Activated T-cell treated with anti-CD3 and anti-CD28 coated beads, Interleukin-2, amount 50 U/mL, for 4 hours (primary cell): ENCODE measurements around the gene GNGT1. TPM values are rescaled to one million over a fixed set of nuclear protein-coding genes. Genes with fewer than 3 reads are reported as not detected.
"Not testable (repeated sequence)": the region's sequence is repeated elsewhere in the genome, so short reads cannot be mapped to it uniquely, and the experiment has no call there.

ENCODE experiments used
- ATAC-seq, 2 donors: fragments of 200-7000 bp; cut with Tn5 transposase; one replicate each; pipeline ENCODE4 v1.10.0; 2021
- DNase-seq: peaks from one replicate; pipeline ENCODE4 v3.0.0-alpha.2; 2020
- H3K27me3 Mint-ChIP-seq: one replicate; pipeline ENCODE4 v1.8.0; 2021; ENCODE audit warnings: low read depth, mixed read lengths
- H3K36me3 Mint-ChIP-seq: one replicate; pipeline ENCODE4 v1.8.0; 2022; ENCODE audit warnings: mixed read lengths; ENCODE audit not compliant: insufficient read depth
- H3K4me1 Mint-ChIP-seq: one replicate; pipeline ENCODE4 v1.8.0; 2021; ENCODE audit warnings: low read depth, mixed read lengths
- H3K4me3 Mint-ChIP-seq: one replicate; pipeline ENCODE4 v1.8.0; 2021; ENCODE audit warnings: mild to moderate bottlenecking, moderate library complexity, mixed read lengths
- H3K9me3 Mint-ChIP-seq: one replicate; pipeline ENCODE4 v1.8.0; 2021; ENCODE audit warnings: mixed read lengths
- total RNA-seq, 3 donors: library from RNA; stranded (reverse); gene quantifications; one replicate each; pipeline ENCODE4 v1.2.1, GENCODE V29; 2021

GNGT1 gene
- total RNA-seq, 3 donors from 2014 or later, result not detected

DNA sequence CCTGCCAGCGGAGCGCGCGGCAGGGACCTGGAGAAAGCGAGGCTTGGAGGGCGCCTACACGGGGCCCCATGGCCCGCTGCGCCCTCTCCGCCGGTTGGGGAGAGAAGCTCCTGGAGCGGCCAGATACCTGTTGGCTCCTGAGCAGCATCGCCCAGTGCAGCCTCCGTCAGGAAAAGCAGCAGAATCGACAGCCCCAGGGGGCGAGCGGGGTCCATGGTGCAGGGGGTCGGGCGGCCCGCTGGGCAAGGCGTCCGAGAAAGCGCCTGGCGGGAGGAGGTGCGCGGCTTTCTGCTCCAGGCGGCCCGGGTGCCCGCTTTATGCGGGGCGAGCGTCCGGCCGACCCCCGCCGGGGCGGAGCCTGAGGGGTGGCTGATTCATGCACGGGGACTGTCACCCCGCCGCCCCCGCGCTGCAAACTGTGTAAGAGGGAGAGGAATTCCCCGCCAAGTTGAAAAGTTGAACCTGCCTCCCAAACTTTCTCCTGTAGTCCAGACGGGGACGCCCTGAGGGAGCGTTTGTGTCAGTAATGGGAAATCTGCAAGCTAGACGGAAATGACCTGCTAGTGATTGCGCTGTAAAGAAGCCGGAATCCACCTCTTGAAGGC is 15.8 kb upstream of the GNGT1 start, which contains the start of gene TFPI2:
Gene TFPI2, minus strand, starts transcription at position 290 of the 605 bp plus-strand sequence. Its CDS starts 75 bp downstream, at position 215.
- DNase-seq, result no peak
- Mint-ChIP-seq H3K9me3 (no peaks in the 10 kb centered on the region), H3K4me1 (peaks cover 8% of the 10 kb centered on the region), H3K36me3 (no peaks in the 10 kb centered on the region), H3K27me3 (peaks cover 44% of the 10 kb centered on the region), H3K4me3 (peak within 1 kb of the TSS; percentile 60)
- peak; percentile 58 to 70 for ATAC-seq

DNA sequence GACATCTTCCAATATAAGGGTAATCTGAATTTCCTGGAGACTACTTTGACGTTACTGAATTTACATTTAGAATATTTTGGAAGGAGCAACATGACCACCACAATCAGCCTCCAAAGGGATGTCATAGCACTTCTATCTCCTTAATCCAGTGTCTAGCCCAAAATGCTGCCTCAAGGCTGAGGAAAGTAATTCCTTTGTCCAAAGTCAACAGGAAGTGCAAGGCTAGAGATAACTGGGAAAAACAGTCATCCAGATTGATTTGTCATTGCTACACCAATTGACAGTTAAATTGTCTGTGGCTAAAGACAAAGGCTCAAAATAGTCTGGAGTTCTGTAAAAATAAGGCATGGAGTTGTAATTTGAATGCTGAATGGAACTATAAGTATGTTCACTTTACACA is 11.9 kb upstream of the GNGT1 start:
- no peaks in the 10 kb centered on the region for H3K36me3 Mint-ChIP-seq
- H3K4me3 Mint-ChIP-seq, result no peak overlapping the region
- peaks cover 8% of the 10 kb centered on the region for H3K4me1 Mint-ChIP-seq
- ATAC-seq (no peak), DNase-seq (no peak)
- H3K9me3 Mint-ChIP-seq, result no peaks in the 10 kb centered on the region
- peaks cover 27% of the 10 kb centered on the region for H3K27me3 Mint-ChIP-seq

DNA sequence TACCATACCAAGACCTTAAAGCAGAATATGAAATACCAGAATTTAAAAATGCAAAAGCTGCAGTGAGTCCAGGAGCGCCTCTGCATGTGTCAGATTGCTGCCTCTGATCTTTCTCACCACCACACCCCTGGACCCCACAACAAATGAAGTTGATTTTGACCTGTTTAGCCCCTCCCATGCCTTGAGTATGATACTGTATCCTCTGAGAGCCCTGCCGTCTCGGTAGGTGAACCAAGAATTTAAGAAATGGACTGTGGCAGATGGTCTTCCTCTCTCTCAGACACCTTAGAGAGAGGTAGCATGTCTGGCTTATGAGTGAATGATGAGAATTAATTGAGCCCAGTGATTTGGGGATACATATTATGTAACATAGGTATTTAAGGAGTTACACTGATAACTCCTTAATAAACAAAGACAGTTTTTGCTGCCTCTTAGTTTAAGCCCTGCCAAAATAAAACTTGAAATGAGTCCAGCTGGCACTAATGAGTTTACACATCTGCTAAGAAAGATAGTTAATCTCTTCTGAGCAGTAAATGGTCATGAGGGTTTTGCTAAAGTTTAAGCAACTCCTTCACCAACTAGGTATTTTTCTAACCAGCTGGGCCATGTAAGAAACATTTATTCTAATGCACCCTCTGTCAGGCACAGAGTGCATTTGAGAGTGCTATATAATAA is 11.3 kb upstream of the GNGT1 start:
- H3K4me3 Mint-ChIP-seq, result no peak overlapping the region
- ATAC-seq (no peak), DNase-seq (no peak)
- peaks cover 3% of the 10 kb centered on the region for H3K4me1 Mint-ChIP-seq
- peaks cover 23% of the 10 kb centered on the region for H3K27me3 Mint-ChIP-seq
- no peaks in the 10 kb centered on the region for H3K9me3 Mint-ChIP-seq
- H3K36me3 Mint-ChIP-seq, result no peaks in the 10 kb centered on the region

DNA sequence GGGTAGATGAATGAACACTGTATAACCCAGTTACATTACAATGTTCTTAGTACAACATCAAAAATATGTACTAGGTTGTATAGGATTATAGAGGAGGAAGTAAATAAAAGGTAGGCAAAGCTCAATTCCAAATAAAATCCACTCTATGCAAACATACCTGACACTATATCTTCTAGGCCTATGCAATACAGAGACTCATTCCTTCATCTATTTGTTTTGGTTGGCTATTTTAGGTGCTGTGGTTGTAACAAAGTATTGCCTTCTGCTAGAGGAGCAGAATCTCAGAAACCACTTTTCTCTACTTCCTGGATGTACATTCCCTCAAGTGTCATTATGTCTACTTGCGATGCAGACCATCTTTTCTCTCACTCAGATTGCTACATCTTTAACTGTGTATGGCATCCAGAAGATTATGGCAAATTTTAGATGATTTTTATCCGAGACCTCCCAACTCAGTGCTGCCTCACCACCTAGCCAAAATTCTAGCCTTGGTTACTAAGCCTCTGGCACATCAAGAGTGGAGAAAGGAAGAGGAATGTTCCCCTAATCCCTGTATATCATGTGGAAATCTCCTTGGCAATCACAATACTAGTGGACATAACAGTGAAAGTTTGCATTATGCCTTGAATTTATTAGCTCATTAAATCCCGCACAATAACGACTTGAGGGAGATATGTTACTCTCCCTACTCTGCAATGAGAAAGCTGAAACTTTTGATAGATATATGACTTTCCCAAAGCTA is 10.3 kb upstream of the GNGT1 start:
- peaks cover 17% of the 10 kb centered on the region for H3K27me3 Mint-ChIP-seq
- H3K4me3 Mint-ChIP-seq, result no peak overlapping the region
- no peaks in the 10 kb centered on the region for H3K4me1 Mint-ChIP-seq
- DNase-seq, result no peak
- ATAC-seq, result no peak
- H3K36me3 Mint-ChIP-seq, result no peaks in the 10 kb centered on the region
- no peaks in the 10 kb centered on the region for H3K9me3 Mint-ChIP-seq

DNA sequence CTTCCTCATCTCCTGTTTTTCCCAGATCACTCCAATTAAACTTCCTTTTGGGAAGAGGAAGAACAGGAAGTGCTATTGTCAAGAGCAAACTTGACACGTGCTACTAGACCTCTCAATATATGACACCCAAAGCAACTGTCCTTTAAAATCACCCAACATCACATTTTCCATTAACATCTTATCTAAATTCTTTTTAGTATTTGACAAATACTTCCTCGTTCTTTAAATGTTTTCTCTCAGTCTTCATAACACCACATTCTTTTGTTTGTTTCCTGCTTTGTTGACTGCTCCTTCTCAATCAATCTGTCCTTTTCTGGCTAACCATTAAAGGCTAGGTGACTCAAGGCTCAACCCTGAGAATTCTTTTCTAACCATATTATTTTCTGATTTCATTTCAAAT is 8.7 kb upstream of the GNGT1 start:
- Mint-ChIP-seq H3K9me3 (no peaks in the 10 kb centered on the region), H3K36me3 (no peaks in the 10 kb centered on the region), H3K4me1 (no peaks in the 10 kb centered on the region), H3K4me3 (no peak overlapping the region), H3K27me3 (peaks cover 7% of the 10 kb centered on the region)
- no peak for DNase-seq
- no peak for ATAC-seq

DNA sequence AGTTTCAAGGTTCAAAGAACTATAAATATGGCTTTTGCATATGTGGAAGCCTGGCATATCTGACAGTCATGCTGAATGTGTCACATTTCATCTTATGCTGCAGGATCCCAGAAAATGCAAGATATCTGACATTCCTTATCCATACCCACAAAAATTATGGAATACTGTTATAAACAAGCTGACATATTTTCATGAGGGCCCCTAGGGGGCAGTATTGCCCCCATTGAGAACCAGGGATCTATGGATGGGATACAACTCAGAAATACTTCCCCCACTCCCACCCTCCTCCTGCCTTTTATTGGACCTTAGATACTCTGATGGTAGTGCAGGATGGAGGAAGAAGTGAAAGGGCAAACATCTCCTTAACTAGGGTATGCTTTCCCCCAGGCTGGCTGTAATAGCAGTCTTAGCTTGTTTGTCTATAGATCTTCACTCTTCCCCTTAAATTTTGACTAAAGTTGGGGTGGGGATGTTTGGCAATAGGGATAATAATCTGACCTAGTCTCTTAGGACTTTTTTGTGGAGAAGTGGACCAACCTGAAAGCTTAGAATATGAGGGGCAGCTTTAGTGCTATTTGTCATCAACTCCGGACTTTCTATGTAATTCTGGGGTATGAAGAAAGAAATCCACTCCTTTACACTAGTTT is 3.5 kb upstream of the GNGT1 start:
- ATAC-seq, result no peak
- no peak for DNase-seq

DNA sequence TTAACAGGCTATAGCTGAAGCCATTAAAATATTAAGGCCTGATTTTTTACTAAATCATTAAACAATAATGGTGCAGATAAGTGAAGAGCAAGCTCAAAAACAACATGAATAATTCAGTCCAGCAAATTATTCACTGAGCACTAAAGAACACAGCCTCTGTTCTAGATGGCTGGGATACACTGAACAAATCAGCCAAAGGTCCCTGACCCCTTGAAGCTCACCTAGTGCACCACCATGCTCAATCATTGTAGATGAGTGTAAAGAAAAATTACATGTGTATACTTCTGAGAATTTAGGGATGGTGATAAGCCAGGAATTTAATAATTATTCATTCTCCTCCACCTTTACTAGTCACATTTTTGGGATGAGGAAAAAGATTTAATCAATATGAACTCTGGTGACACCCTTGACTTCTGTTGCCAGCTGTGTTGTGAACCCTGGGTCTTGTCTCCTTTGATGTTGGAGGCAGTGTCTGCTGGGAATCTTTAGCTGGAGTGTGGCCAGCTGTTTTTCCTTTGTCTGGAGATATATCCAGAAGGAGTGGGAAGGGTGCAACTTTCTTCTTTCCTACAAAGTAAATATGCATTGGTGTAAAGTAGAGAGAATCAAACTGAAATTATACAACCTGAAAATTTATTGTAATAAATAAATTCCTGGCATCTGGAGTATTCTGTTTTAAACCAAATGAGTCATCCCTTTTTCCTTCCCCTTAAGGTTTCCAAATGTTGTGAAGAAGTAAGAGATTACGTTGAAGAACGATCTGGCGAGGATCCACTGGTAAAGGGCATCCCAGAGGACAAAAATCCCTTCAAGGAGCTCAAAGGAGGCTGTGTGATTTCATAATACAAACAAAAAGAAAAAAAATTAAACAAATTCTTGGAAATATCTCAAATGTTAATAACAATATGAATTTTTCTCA is 4.0 kb downstream of the GNGT1 start:
- no peak for DNase-seq
- Mint-ChIP-seq H3K9me3 (no peaks in the 10 kb centered on the region), H3K4me3 (no peak overlapping the region), H3K27me3 (peaks cover 5% of the 10 kb centered on the region), H3K36me3 (no peaks in the 10 kb centered on the region), H3K4me1 (no peaks in the 10 kb centered on the region)
- no peak for ATAC-seq

More for the DNA sequence above, 3.5 kb upstream of the GNGT1 start:
- no peaks in the 10 kb centered on the region for H3K4me1 Mint-ChIP-seq
- peaks cover 3% of the 10 kb centered on the region for H3K27me3 Mint-ChIP-seq
- H3K9me3 Mint-ChIP-seq, result no peaks in the 10 kb centered on the region
- no peak overlapping the region for H3K4me3 Mint-ChIP-seq
- no peaks in the 10 kb centered on the region for H3K36me3 Mint-ChIP-seq

DNA sequence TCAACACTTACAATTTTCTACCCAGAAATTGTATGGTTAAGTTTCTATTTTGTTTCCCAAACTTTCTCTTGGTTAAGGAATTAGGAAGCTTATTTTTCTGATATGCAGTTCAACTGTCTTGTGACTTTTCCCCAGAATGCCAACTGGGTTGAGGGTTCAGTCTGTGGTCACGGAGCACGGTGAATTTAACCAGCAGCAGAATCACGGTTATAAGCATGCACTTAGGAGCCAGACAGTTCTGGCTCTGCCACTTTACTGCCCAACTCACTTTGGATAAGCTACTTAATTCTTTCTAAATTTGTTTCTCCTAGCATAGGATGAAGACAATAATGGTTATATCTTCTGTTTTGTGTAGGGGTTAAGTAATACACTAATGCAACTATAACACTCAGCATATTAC is 4.9 kb downstream of the GNGT1 start:
- not testable (repeated sequence) for H3K4me1 Mint-ChIP-seq, H3K9me3 Mint-ChIP-seq, H3K36me3 Mint-ChIP-seq, DNase-seq, H3K4me3 Mint-ChIP-seq, H3K27me3 Mint-ChIP-seq, ATAC-seq

DNA sequence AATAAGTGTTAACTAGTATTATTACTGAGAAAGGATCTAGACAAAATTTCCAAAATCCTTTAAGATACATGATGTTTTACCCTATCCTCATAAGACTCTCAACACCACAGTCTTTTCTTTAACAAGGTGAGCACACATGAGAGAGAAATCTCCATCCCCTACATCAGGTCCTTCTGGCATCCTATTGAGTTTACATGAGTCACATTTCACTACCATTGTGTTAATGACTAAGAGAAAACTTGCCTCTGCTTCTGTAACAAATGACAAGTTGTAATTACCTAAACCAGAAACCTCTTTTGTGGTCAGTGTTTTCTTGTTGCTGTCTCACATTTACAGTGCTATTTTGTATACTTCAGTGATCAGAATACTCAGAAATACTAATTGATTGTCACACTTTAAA is 5.3 kb downstream of the GNGT1 start:
- not testable (repeated sequence) for H3K4me3 Mint-ChIP-seq, DNase-seq, H3K27me3 Mint-ChIP-seq, H3K36me3 Mint-ChIP-seq, H3K9me3 Mint-ChIP-seq, H3K4me1 Mint-ChIP-seq
- ATAC-seq, result peak; percentile 23 to 43

DNA sequence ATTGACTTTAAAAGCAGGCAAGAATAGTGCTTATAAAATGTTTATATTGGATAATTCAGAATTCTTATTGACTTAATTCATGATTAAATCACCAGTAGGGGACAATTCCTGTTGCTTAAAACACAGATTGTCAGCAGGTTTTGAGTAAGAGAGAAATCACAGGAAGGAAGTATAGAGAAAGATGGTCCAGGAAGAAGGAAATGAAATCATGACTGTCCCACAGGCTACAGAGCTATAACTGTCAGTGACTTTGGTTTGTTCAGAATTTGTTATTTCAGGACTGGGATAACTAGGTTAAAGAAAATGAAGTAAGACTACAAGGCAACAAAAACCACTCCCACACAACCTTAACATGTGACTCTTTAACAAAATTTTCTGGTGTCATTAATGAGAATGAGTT is 6.8 kb downstream of the GNGT1 start:
- DNase-seq, result no peak
- no peak overlapping the region for H3K4me3 Mint-ChIP-seq
- H3K4me1 Mint-ChIP-seq, result no peaks in the 10 kb centered on the region
- no peaks in the 10 kb centered on the region for H3K36me3 Mint-ChIP-seq
- peaks cover 19% of the 10 kb centered on the region for H3K27me3 Mint-ChIP-seq
- H3K9me3 Mint-ChIP-seq, result no peaks in the 10 kb centered on the region
- ATAC-seq, result no peak

DNA sequence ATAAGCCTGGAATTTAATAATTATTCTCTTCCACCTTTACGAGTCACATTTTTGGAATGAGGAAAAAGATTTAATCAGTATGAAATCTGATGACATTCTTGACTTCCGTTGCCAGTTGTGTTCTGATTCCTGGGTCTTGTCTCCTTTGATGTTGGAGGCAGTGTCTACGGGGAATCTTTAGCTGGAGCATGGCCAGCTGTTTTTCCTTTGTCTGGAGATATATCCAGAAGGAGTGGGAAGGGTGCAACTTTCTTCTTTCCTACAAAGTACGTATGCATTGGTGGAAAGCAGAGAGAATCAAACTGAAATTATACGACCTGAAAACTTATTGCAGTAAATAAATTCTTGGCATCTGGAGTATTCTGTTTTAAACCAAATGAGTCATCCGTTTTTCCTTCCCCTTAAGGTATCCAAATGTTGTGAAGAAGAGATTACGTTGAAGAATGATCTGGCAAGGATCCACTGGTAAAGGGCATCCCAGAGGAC is 8.3 kb downstream of the GNGT1 start:
- ATAC-seq, result no peak
- no peaks in the 10 kb centered on the region for H3K4me1 Mint-ChIP-seq
- no peaks in the 10 kb centered on the region for H3K9me3 Mint-ChIP-seq
- H3K27me3 Mint-ChIP-seq, result peaks cover 19% of the 10 kb centered on the region
- H3K36me3 Mint-ChIP-seq, result no peaks in the 10 kb centered on the region
- no peak for DNase-seq
- no peak overlapping the region for H3K4me3 Mint-ChIP-seq

DNA sequence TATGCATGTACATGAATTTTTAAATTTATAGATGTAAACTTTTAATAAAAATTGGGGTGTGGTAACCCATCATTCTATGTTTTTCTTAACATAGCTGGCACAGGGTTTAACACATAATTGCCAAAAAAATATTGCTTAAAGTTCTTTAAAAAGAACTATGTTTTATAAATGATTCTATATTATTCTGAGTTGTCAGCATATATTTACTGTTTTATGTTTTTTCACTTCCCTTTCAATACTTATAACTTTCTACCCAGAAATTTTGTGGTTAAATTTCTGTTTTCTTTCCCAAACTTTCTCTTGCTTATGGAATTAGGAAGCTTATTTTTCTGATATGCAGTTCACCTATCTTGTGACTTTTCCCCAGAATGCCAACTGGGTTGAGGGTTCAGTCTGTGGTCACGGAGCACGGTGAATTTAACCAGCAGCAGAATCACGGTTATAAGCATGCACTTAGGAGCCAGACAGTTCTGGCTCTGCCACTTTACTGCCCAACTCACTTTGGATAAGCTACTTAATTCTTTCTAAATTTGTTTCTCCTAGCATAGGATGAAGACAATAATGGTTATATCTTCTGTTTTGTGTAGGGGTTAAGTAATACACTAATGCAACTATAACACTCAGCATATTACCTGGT is 9.0 kb downstream of the GNGT1 start:
- DNase-seq, H3K4me3 Mint-ChIP-seq, ATAC-seq, H3K9me3 Mint-ChIP-seq, H3K36me3 Mint-ChIP-seq, H3K4me1 Mint-ChIP-seq: not testable (repeated sequence)
- peaks cover 19% of the 10 kb centered on the region for H3K27me3 Mint-ChIP-seq

DNA sequence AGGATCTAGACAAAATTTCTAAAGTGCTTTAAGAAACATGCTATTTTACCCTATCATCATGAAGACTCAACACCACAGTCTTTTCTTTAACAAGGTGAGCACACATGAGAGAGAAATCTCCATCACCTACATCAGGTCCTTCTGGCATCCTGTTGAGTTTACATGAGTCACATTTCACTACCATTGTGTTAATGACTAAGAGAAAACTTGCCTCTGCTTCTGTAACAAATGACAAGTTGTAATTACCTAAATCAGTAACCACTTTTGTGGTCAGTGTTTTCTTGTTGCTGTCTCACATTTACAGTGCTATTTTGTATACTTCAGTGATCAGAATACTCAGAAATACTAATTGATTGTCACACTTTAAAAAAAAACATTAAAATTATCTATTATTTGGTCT is 9.5 kb downstream of the GNGT1 start:
- not testable (repeated sequence) for H3K36me3 Mint-ChIP-seq, ATAC-seq, H3K9me3 Mint-ChIP-seq, H3K4me1 Mint-ChIP-seq, H3K4me3 Mint-ChIP-seq, DNase-seq
- peaks cover 24% of the 10 kb centered on the region for H3K27me3 Mint-ChIP-seq
